Measurements from ENCODE around the gene LRR1.

DNA sequence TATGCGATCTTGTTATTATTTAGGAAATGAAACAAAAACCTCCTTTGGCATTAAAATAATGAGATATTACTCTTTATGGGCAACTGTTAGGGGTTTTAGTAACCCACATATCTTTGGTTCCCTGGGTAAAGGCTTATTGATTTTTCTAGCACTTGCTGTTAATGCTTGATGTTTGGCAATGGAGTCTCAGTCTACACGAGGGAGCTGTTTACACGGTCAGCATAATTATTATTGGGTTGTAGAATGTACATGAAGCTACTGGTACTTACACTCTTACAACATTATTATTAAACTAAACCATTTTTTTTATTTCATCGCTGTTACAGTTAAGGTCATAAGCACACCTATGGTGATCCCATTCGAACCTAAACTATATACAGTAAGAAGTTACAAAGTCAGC, 24.7 kb upstream of the LRR1 start:
- TF ChIP-seq, protein P1, sequence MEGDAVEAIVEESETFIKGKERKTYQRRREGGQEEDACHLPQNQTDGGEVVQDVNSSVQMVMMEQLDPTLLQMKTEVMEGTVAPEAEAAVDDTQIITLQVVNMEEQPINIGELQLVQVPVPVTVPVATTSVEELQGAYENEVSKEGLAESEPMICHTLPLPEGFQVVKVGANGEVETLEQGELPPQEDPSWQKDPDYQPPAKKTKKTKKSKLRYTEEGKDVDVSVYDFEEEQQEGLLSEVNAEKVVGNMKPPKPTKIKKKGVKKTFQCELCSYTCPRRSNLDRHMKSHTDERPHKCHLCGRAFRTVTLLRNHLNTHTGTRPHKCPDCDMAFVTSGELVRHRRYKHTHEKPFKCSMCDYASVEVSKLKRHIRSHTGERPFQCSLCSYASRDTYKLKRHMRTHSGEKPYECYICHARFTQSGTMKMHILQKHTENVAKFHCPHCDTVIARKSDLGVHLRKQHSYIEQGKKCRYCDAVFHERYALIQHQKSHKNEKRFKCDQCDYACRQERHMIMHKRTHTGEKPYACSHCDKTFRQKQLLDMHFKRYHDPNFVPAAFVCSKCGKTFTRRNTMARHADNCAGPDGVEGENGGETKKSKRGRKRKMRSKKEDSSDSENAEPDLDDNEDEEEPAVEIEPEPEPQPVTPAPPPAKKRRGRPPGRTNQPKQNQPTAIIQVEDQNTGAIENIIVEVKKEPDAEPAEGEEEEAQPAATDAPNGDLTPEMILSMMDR (IDR thresholded peaks at IDR 0.05) = no peak
- TF ChIP-seq POLR2A (IDR thresholded peaks at IDR 0.05) (no peak), EP300 (IDR thresholded peaks at IDR 0.05) (no peak)
